ENCODE results near the gene THSD4.
"Not testable (repeated sequence)": the region's sequence is repeated elsewhere in the genome, so short reads cannot be mapped to it uniquely, and the experiment has no call there.

THSD4 gene

GRCh38 chr15:71228403-71228802, 113.1 kb downstream of the THSD4 start:
- no peak for DNase-seq

- DNase-seq, result no peak
These were observed 115.0 kb downstream of the THSD4 start for GRCh38 chr15:71230303-71230702.

- DNase-seq, result no peak
These were observed 116.5 kb downstream of the THSD4 start for GRCh38 chr15:71231758-71232157.

- DNase-seq, result no peak
These were observed 117.1 kb downstream of the THSD4 start for GRCh38 chr15:71232411-71232810.

- no peak for DNase-seq
These were observed 122.4 kb downstream of the THSD4 start for GRCh38 chr15:71237456-71238188.

GRCh38 chr15:71238926-71239325, 123.7 kb downstream of the THSD4 start:
- no peak for DNase-seq

GRCh38 chr15:71239592-71240364, 124.5 kb downstream of the THSD4 start:
- no peak for DNase-seq

GRCh38 chr15:71242292-71242691, 127.0 kb downstream of the THSD4 start:
- DNase-seq, result no peak

- DNase-seq, result no peak
These were observed 129.0 kb downstream of the THSD4 start for GRCh38 chr15:71244250-71244649.

- DNase-seq, result no peak
These were observed 130.3 kb downstream of the THSD4 start for GRCh38 chr15:71245588-71245987.

- DNase-seq, result no peak
These were observed 133.1 kb downstream of the THSD4 start for GRCh38 chr15:71248386-71248785.

- DNase-seq, result no peak
These were observed 134.7 kb downstream of the THSD4 start for GRCh38 chr15:71249986-71250385.

GRCh38 chr15:71250936-71251583, 135.8 kb downstream of the THSD4 start:
- DNase-seq, result no peak

- DNase-seq, result no peak
These were observed 136.3 kb downstream of the THSD4 start for GRCh38 chr15:71251584-71252043.

GRCh38 chr15:71252044-71252739, 136.9 kb downstream of the THSD4 start:
- DNase-seq, result no peak

GRCh38 chr15:71252740-71253047, 137.4 kb downstream of the THSD4 start:
- no peak for DNase-seq

- DNase-seq, result no peak
These were observed 139.2 kb downstream of the THSD4 start for GRCh38 chr15:71254491-71254890.

- no peak for DNase-seq
These were observed 141.8 kb downstream of the THSD4 start for GRCh38 chr15:71256934-71257664.

GRCh38 chr15:71259866-71260265, 144.6 kb downstream of the THSD4 start:
- DNase-seq, result no peak

GRCh38 chr15:71261418-71261817, 146.1 kb downstream of the THSD4 start:
- no peak for DNase-seq

GRCh38 chr15:71261909-71262308, 146.6 kb downstream of the THSD4 start:
- DNase-seq, result no peak

GRCh38 chr15:71262599-71262998, 147.3 kb downstream of the THSD4 start:
- no peak for DNase-seq

GRCh38 chr15:71265606-71266005, 150.3 kb downstream of the THSD4 start:
- not testable (repeated sequence) for DNase-seq
